ENCODE data around the gene GPR150. TPM values are rescaled to one million over a fixed set of nuclear protein-coding genes. Genes with fewer than 3 reads are reported as not detected.

The GPR150 gene
- total RNA-seq, 2 donors from 2014 or later: 0.10 TPM; not detected in 1

Other genes with a start within 250 kb of the GPR150 start
- 10 to 100 TPM in 1 of 2 donors, 1 to 10 TPM in 1; 8.6 to 16.4 TPM for gene FAM81B, start 228.7 kb upstream of the GPR150 start, total RNA-seq
- 10 to 100 TPM; 54.6 to 56.7 TPM for gene SKIC3, start 65.1 kb upstream of the GPR150 start, total RNA-seq
- gene ARSK, start 65.0 kb upstream of the GPR150 start, total RNA-seq: 1 to 10 TPM; 2.3 to 3.9 TPM
- 1 to 10 TPM; 2.5 to 4.3 TPM for gene RFESD, start 26.7 kb downstream of the GPR150 start, total RNA-seq
- gene SPATA9, start 62.9 kb downstream of the GPR150 start, total RNA-seq: under 1 TPM; 0.21 to 0.47 TPM
- 100 to 1,000 TPM; 101 to 110 TPM for gene RHOBTB3, start 111.2 kb downstream of the GPR150 start, total RNA-seq
- gene GLRX, start 202.6 kb downstream of the GPR150 start, total RNA-seq: 10 to 100 TPM; 73.1 to 76.0 TPM

All from left cardiac atrium (tissue), 2 donors.